ENCODE data around the gene ADAMTS3.

Gene ADAMTS3

GRCh38 chr4:72387959-72388358 is 181.1 kb downstream of the ADAMTS3 start:
- H3K4me3 ChIP-seq (replicated peaks; ENCODE audit: low read depth, low read length) = no peak overlapping the region
- DNase-seq (ENCODE audit: extremely low read depth, low read depth) = no peak
- TF ChIP-seq CTCF (IDR thresholded peaks at IDR 0.05; ENCODE audit: low read depth, low read length, missing control alignments) = no peak

- H3K4me3 ChIP-seq (replicated peaks; ENCODE audit: low read depth, low read length) = no peak overlapping the region
- TF ChIP-seq CTCF (IDR thresholded peaks at IDR 0.05; ENCODE audit: low read depth, low read length, missing control alignments) = no peak
- DNase-seq (ENCODE audit: extremely low read depth, low read depth) = no peak
Observed at GRCh38 chr4:72383439-72383838, 185.6 kb downstream of the ADAMTS3 start.

- TF ChIP-seq CTCF (IDR thresholded peaks at IDR 0.05; ENCODE audit: low read depth, low read length, missing control alignments) = no peak
- H3K4me3 ChIP-seq (replicated peaks; ENCODE audit: low read depth, low read length) = no peak overlapping the region
- no peak for DNase-seq (ENCODE audit: extremely low read depth, low read depth)
Observed at GRCh38 chr4:72378901-72379300, 190.1 kb downstream of the ADAMTS3 start.

GRCh38 chr4:72377491-72378194 is 191.4 kb downstream of the ADAMTS3 start:
- H3K4me3 ChIP-seq (replicated peaks; ENCODE audit: low read depth, low read length) = no peak overlapping the region
- TF ChIP-seq CTCF (IDR thresholded peaks at IDR 0.05; ENCODE audit: low read depth, low read length, missing control alignments) = no peak
- no peak for DNase-seq (ENCODE audit: extremely low read depth, low read depth)

GRCh38 chr4:72376901-72377300 is 192.1 kb downstream of the ADAMTS3 start:
- no peak for DNase-seq (ENCODE audit: extremely low read depth, low read depth)

GRCh38 chr4:72375073-72375736 is 193.8 kb downstream of the ADAMTS3 start:
- TF ChIP-seq CTCF (IDR thresholded peaks at IDR 0.05; ENCODE audit: low read depth, low read length, missing control alignments) = no peak
- H3K4me3 ChIP-seq (replicated peaks; ENCODE audit: low read depth, low read length) = no peak overlapping the region
- DNase-seq (ENCODE audit: extremely low read depth, low read depth) = no peak

More at GRCh38 chr4:72376901-72377300, 192.1 kb downstream of the ADAMTS3 start:
- no peak overlapping the region for H3K4me3 ChIP-seq (replicated peaks; ENCODE audit: low read depth, low read length)
- TF ChIP-seq CTCF (IDR thresholded peaks at IDR 0.05; ENCODE audit: low read depth, low read length, missing control alignments) = no peak

Data from HFF-Myc (cell line).